Dedifferentiated amniotic fluid mesenchymal stem cell (primary cell): ENCODE results near the gene EFCAB11.

Source experiments
- DNase-seq: peaks from one replicate; pipeline ENCODE4 v3.0.0-alpha.2; 2016; ENCODE audit errors: extremely low spot score

EFCAB11 gene

DNA sequence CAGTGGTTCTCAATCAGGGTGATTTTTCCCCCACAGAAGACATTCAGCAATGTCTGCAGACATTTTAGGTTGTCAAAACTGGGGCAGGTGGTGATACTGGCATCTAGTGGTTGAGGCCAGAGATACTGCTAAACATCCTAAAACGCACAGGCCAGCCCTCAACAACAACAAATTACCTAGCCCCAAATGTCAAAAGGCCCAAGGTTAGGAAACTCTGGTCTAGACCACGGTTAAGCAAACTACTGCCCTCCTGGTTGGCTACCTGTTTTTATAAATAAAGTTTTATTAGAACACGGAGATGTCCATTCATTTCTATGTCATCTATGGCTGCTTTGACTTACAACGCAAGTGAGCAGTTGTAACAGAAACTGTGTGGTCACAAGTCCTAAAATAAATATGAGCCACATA lies 186.7 kb downstream of the EFCAB11 start:
- peak; percentile 18 for DNase-seq

DNA sequence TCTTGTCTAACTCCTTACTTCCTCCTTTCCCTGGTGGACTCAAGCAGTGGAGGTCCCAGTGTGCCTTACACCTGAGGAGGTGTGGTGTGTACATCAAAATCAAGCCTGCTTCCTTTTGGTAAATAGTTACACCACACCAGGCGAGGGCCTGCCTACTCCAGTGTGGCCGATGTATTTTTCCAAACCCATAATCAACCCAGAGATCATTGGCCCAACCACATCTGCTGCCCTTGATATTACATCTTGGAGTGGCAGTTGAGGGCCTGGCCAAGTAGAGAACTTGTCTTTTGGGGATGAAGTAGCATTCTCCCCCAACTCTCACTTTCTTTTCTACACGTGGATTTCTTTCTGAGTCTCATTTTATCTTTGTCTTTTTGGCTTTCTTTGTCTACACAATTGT lies 187.4 kb downstream of the EFCAB11 start:
- DNase-seq: no peak

DNA sequence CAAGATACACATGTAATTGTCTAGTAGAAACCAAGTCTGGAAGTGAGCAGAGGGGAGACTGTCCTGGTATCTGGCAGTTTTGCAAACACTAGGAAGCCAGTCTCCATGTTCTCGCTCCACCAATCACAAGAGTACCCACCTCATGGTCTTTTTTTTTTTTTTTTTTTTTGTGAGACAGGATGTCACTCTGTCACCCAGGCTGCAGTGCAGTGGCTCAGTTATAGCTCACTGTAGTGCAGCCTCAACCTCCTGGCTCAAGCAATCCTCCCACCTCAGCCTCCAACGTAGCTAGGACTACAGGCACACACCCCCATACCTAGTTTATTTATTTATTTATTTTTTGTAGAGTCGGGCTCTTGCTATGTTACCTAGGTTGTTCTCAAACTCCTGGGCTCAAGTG lies 189.2 kb downstream of the EFCAB11 start:
- no peak for DNase-seq

DNA sequence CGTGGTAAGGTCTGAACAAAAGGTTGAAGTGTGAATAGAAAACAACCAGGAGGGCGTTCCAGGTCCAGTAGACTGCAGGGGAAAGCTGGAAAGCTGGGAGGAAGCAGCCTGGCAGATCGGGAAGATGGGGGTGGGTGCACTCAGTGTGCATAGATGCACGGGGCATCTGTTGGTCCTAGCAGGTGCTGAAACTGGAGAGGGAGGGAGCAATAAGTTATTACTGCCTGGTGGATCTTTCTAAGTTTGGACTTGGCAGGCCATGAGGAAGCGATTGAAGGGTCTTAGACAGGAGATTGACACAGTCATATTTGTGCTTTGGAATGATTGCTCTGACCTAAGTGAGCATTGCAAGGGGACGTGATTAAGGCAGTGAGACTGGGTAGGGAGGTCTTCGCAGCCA lies 194.4 kb downstream of the EFCAB11 start:
- DNase-seq: no peak

DNA sequence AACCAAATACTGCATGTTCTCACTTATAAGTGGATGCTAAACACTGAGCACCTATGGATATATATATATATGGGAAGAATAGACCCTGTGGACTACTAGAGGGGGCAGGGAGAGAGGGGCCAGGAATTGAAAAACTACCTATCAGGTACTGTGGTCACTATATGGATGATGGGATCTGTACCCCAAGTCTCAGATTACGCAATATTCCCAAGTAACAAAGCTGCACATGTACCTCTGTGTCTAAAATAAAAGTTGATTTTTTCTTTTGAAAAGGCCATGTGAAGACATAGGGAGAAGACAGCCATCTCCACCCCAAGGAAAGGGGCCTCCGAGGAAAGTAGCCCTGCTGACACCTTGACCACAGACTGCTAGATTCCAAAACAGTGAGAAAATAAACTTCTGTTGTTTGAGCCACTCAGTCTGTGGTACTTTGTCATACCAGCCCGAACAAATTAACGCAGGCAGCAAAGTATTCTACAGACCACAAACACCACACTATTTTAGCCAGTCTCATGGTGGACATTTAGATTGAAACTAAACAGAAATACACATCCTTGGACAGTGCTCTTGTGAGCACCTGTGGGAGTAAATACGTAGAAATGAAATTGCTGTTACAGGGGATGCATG lies 197.1 kb downstream of the EFCAB11 start:
- no peak for DNase-seq

DNA sequence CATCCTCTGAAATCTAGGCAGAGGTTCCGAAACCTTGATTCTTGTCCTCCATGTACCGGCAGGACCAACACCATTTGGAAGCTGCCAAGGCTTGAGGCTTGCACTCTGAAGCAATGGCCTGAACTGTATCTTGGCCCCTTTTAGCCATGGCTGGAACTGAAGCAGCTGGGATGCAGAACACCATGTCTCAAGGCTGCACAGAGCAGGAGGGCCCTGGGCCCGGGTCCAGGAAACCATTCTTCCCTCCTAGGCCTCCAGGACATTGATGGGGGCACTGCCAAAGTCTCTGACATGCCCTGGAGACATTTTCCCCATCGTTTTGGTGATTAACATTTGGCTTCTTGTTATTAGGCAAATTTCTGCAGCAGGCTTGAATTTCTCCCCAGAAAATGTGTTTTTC lies 198.7 kb downstream of the EFCAB11 start:
- no peak for DNase-seq

DNA sequence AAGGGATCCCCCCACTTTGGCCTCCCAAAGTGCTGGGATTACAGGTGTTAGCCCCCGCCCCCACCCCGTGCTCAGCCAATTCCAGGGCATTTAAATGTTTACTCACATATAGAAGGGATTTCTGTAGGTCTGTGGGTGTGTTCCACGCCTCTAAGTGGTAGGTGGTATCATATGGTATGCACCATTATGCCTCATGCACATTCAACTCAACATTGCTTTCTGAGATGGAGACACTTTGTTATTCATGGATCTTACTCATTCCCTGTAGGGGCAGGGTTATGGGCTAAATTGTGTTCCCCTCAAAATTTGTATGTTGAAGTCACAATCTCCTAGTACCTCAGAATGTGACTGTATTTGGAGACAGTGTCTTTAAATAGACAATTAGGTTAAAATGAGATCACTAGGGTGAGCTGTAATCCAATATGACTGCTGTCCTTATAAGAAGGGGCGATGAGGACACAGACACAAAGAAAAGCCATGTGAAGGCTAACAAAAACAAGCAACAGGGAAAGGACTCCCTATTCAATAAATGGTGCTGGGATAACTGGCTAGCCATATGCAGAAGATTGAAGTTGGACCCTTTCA lies 200.6 kb downstream of the EFCAB11 start:
- DNase-seq: no peak

DNA sequence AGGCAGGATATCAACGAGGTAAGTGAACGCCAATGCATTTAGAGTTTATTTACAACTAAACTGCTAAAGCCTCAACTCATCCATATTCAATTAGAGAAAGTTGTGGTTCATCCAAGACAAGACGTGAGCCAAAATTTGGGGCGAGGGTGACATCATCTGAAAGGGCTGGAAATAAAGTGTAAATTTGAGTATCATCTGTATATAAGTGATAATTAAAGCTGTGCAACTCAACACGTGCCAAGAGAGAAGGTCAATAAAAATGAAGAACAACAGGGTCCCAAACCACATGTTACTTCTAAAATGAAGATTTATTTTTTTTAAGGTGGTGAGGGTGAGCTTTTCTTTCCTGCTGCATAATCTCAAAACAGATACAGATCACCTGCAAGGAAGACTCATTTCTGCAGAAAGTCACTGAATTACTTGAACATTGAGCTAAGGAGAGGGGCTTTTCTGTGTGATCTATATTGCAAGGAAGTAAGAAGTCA lies 203.6 kb downstream of the EFCAB11 start:
- no peak for DNase-seq

DNA sequence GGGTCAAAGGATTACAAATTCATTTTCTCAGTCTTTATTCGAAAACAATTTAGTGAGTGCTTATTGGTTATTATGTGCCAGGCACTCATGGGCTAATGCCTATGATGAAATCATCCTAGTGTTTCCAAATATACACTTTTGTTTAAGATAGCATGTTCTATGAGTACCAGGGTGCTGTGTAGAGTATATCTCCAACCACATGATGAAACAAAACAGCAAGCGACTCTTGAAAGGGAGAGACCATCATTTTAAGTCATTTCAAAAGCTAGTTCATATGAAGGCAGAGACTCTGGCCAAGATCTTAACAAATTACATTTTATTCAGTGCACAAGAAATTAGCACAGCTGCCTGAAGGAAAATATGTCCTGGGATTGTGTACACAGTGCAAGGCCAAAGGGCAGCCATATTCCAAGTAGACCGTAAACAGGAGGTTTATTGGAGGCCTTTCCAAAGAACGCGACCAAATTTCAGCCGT lies 204.2 kb downstream of the EFCAB11 start:
- DNase-seq: no peak

DNA sequence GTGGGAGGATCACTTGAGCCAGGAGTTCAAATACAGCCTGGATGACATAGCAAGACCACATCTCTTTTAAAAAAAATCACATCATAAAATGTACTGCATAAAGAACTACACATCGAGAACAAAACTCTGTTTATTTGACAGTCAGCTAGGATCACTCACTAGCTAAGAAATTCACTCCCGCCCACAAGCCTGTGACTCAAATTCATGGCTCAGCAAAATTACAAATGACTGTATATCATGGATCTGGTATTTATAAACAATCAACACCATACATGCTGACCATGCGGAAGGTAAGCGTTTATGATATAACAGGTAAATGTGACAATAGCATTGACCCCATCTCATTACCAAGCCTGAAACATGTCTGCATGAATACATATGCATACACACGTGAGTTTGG lies 206.5 kb downstream of the EFCAB11 start:
- DNase-seq: peak; percentile 21

DNA sequence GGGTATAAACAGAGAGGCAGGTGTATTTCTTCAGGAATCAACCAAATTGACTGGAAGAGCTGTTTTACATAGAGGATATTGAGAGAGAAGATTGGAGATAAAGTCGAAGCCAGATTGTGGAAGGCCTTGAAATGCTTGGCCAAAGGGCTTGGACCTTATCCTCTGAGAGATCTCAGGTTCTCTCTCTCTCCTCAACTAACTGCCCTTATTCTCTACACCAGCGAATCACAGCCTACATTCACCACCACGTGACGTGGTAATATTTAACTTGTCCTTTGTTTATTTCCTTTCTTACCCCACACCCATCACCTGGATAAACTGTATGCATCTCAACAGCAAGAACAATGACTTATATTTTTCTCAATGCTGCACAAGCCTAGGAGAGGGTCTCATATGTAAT lies 207.4 kb downstream of the EFCAB11 start:
- no peak for DNase-seq

DNA sequence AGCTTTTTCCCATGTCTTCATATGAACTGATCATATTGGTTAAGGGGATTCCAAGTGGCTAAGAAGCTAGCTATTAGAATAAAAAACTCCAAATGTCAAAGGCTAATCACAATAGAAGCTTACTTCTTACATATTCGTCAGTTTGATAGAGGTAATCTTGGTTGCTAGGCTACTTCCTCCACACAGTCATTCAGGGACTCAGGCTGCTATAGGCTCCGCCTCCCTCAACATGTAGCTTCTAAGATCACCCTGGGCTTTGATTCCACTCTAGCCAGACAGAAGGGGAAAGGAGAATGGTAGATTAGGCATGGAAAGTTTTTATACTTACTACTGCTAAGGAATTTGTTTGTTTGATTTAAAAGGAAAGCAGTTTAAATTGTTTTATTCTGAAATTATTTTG lies 207.9 kb downstream of the EFCAB11 start:
- DNase-seq: no peak

DNA sequence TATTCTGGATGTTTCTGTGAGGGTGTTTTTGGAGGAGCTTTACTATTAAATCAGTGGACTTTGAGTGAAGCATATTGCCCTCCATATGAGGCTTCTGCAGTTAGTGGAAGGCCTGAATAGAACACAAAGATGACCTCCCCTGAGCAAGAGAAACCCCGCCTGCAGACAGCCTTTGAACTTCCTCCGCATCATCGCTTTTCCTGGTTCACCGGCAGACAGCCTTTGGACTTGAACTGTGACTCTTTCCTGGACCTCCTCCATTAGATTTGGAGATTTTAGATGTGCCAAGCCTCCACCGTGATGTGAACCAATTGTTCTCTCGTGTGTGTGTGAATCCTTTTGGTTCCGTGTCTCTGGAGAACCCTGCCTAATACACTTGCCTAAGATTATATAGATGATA lies 208.4 kb downstream of the EFCAB11 start:
- DNase-seq: no peak
